ENCODE measurements around the gene PDHB. TPM values are rescaled to one million over a fixed set of nuclear protein-coding genes. Genes with fewer than 3 reads are reported as not detected.

Gene PDHB
- total RNA-seq, 1 donor from 2014 or later = 67.6 TPM

DNA sequence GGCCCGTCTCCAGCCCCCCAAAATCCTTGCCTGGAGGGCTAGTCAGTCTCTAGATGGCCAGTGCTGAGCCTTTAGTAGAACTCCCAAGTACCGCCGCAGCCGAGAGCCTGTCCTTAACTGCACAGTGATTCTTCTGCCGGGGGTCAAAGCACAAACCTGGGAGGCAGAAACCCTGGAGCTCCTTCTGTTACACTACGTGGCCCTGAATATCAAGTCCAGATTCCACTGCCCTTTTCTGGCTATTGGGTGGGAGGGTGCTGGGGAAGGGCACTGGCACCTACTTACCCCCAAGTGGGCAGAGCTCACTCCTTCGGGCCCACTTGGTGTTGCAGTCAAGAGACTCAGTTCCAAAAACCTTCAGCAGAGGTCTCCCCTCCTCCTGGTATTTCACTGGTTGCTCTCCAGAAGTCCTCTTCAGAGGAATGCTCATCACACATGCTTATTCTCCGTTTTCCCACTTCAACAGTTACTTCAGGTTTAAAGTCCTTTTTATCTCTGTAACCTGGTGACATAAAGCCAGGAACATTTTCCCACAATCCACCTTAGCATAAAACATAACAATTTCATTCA, 10.8 kb downstream of the PDHB start:
- no peaks in the 10 kb centered on the region for H3K27me3 Mint-ChIP-seq (ENCODE audit: unreplicated experiment)
- no peaks in the 10 kb centered on the region for H3K4me1 Mint-ChIP-seq (ENCODE audit: low read depth, unreplicated experiment)
- H3K36me3 Mint-ChIP-seq (ENCODE audit: unreplicated experiment) = no peaks in the 10 kb centered on the region
- peaks cover 5% of the 10 kb centered on the region for H3K9me3 Mint-ChIP-seq (ENCODE audit: unreplicated experiment)
- H3K4me3 Mint-ChIP-seq (ENCODE audit: unreplicated experiment) = no peak overlapping the region
- DNase-seq = no peak
- TF ChIP-seq, protein P1, sequence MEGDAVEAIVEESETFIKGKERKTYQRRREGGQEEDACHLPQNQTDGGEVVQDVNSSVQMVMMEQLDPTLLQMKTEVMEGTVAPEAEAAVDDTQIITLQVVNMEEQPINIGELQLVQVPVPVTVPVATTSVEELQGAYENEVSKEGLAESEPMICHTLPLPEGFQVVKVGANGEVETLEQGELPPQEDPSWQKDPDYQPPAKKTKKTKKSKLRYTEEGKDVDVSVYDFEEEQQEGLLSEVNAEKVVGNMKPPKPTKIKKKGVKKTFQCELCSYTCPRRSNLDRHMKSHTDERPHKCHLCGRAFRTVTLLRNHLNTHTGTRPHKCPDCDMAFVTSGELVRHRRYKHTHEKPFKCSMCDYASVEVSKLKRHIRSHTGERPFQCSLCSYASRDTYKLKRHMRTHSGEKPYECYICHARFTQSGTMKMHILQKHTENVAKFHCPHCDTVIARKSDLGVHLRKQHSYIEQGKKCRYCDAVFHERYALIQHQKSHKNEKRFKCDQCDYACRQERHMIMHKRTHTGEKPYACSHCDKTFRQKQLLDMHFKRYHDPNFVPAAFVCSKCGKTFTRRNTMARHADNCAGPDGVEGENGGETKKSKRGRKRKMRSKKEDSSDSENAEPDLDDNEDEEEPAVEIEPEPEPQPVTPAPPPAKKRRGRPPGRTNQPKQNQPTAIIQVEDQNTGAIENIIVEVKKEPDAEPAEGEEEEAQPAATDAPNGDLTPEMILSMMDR (IDR thresholded peaks at IDR 0.05; ENCODE audit: partially characterized antibody, unreplicated experiment) = no peak
- H3K27ac Mint-ChIP-seq (ENCODE audit: unreplicated experiment) = no peak overlapping the region

DNA sequence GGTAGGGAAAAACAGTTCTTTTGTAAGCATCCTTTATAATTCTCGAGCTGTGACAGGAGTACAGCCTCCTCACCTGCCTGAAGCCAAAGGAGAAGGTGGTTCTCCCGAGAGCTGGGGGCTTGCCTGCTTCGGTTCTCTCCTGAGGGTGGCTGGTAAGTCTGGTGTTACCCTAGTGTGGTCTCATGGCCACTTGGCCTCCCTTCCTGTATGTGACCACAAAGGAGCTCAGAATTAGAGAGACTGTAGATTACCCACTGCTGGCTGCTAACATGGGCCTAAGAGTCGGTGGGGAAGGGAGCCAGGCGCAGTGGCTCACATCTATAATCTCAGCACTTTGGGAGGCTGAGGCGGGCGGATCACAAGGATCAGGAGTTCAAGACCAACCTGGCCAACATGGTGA, 12.6 kb downstream of the PDHB start:
- Mint-ChIP-seq H3K27me3 (ENCODE audit: unreplicated experiment) (no peaks in the 10 kb centered on the region), H3K36me3 (ENCODE audit: unreplicated experiment) (no peaks in the 10 kb centered on the region), H3K4me3 (ENCODE audit: unreplicated experiment) (no peak overlapping the region), H3K4me1 (ENCODE audit: low read depth, unreplicated experiment) (no peaks in the 10 kb centered on the region), H3K9me3 (ENCODE audit: unreplicated experiment) (peaks cover 5% of the 10 kb centered on the region), H3K27ac (ENCODE audit: unreplicated experiment) (no peak overlapping the region)
- TF ChIP-seq, protein P1 (IDR thresholded peaks at IDR 0.05; ENCODE audit: partially characterized antibody, unreplicated experiment) = no peak
- no peak for DNase-seq

DNA sequence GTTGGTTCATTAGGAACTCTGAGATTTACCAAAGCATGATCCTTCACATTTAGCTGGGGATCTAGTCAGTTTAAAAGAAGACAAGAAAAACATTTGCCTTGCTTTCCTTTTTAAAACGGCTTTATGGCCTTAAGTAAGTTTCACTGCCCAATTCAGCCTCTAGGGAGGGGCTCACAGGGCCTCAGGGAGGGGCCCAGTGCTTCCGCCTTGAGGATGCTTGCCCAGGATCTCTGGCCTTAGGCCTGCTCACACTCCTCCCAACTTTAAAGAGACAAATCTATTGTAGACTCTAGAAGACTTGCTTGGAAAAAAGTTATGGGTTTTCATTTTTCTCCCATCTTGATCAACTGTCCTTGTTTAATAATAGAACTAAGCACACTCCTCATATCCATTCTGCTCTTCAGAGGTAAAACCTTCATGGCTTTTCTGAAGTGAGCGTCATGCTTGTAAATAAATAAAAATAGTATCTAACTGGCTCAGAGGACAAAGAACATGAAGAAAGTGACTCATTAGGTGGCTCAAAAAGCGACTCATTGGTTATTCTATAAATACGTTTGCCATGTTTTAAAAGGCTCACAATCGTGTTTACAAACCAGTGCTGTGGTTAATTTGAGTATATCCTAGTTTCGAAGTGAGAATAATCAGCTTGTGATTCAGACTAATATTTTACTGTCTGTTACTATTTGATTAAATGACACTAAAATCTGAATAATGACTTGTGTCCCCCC, 13.7 kb downstream of the PDHB start:
- H3K27me3 Mint-ChIP-seq (ENCODE audit: unreplicated experiment) = no peaks in the 10 kb centered on the region
- TF ChIP-seq, protein P1 (IDR thresholded peaks at IDR 0.05; ENCODE audit: partially characterized antibody, unreplicated experiment) = no peak
- H3K4me3 Mint-ChIP-seq (ENCODE audit: unreplicated experiment) = no peak overlapping the region
- no peaks in the 10 kb centered on the region for H3K4me1 Mint-ChIP-seq (ENCODE audit: low read depth, unreplicated experiment)
- H3K27ac Mint-ChIP-seq (ENCODE audit: unreplicated experiment) = no peak overlapping the region
- DNase-seq = no peak
- peaks cover 5% of the 10 kb centered on the region for H3K9me3 Mint-ChIP-seq (ENCODE audit: unreplicated experiment)
- no peaks in the 10 kb centered on the region for H3K36me3 Mint-ChIP-seq (ENCODE audit: unreplicated experiment)

DNA sequence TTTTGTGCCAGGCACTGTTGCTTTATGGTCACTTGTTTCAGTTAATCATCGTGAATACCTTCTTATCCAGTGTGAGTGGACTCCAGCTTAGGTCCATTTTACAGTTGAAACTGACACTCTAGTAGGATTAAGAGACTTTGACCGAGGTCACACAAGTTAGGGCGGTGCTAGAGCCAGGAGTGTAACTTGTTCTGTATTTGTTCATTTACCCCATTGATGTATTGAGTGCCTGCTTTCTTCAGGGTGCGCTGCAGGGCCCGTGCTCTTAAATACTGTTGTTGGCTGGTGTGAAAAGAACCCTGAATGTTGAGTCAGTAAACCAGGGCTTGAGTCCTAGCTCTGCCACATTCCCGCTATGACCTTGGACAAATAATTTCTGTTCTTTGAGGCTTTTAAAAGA, 15.4 kb downstream of the PDHB start:
- H3K36me3 Mint-ChIP-seq (ENCODE audit: unreplicated experiment) = no peaks in the 10 kb centered on the region
- H3K4me3 Mint-ChIP-seq (ENCODE audit: unreplicated experiment) = no peak overlapping the region
- DNase-seq = no peak
- TF ChIP-seq, protein P1 (IDR thresholded peaks at IDR 0.05; ENCODE audit: partially characterized antibody, unreplicated experiment) = no peak
- no peaks in the 10 kb centered on the region for H3K27me3 Mint-ChIP-seq (ENCODE audit: unreplicated experiment)
- H3K27ac Mint-ChIP-seq (ENCODE audit: unreplicated experiment) = no peak overlapping the region
- no peaks in the 10 kb centered on the region for H3K4me1 Mint-ChIP-seq (ENCODE audit: low read depth, unreplicated experiment)
- H3K9me3 Mint-ChIP-seq (ENCODE audit: unreplicated experiment) = peaks cover 5% of the 10 kb centered on the region

DNA sequence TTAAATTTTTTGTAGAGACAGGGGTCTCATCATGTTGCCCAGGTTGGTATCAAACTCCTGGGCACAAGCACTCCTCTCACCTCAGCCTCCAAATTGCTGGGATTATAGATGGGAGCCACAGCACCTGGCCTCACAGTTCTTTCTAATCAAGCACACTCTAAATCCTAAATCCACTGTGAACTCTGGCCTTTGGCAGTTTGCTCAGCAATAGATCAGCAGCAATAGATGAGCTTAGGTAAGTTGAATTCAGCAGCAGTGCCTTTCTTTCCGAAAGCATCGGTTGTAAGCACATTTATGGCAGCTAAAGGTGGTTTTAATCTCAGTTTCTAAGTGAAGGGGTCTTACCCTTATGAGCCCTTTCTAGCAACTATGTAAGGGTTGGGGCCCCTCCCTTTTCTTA, 16.6 kb downstream of the PDHB start:
- no peak overlapping the region for H3K27ac Mint-ChIP-seq (ENCODE audit: unreplicated experiment)
- no peaks in the 10 kb centered on the region for H3K4me1 Mint-ChIP-seq (ENCODE audit: low read depth, unreplicated experiment)
- DNase-seq = no peak
- no peaks in the 10 kb centered on the region for H3K36me3 Mint-ChIP-seq (ENCODE audit: unreplicated experiment)
- TF ChIP-seq, protein P1 (IDR thresholded peaks at IDR 0.05; ENCODE audit: partially characterized antibody, unreplicated experiment) = no peak
- peaks cover 2% of the 10 kb centered on the region for H3K9me3 Mint-ChIP-seq (ENCODE audit: unreplicated experiment)
- H3K27me3 Mint-ChIP-seq (ENCODE audit: unreplicated experiment) = peaks cover 2% of the 10 kb centered on the region
- no peak overlapping the region for H3K4me3 Mint-ChIP-seq (ENCODE audit: unreplicated experiment)
